NCI-H1417 treated with DMSO at 0.1 percent for 48 hours (cell line): ENCODE data around the gene ZNF701.
A peak's percentile ranks its signal among the peaks of the same experiment; 100 is the strongest.
"Not testable (repeated sequence)": the region's sequence is repeated elsewhere in the genome, so short reads cannot be mapped to it uniquely, and the experiment has no call there.

Experiments used
- DNase-seq: peaks from one replicate; lab custom pipeline; 2025; lab: John Stamatoyannopoulos, UW

The ZNF701 gene

GRCh38 chr19:52566588-52566987 is 3.5 kb upstream of the ZNF701 start:
- no peak for DNase-seq

GRCh38 chr19:52567921-52568320 is 2.2 kb upstream of the ZNF701 start:
- DNase-seq, result no peak

- DNase-seq, result not testable (repeated sequence)
These were observed 468 bp upstream of the ZNF701 start for GRCh38 chr19:52569638-52569999.

- DNase-seq, result no peak
These were observed 14.8 kb downstream of the ZNF701 start for GRCh38 chr19:52584736-52585440.

GRCh38 chr19:52585604-52586003 is 15.5 kb downstream of the ZNF701 start:
- no peak for DNase-seq

GRCh38 chr19:52590728-52591127 is 20.6 kb downstream of the ZNF701 start:
- DNase-seq, result no peak

- no peak for DNase-seq
These were observed 22.2 kb downstream of the ZNF701 start for GRCh38 chr19:52592301-52592700.

- not testable (repeated sequence) for DNase-seq
These were observed 23.4 kb downstream of the ZNF701 start for GRCh38 chr19:52593441-52593840.

- no peak for DNase-seq
These were observed 29.2 kb downstream of the ZNF701 start for GRCh38 chr19:52599241-52599640.

GRCh38 chr19:52600639-52601024 is 30.5 kb downstream of the ZNF701 start:
- DNase-seq, result no peak

- peak; percentile 35 for DNase-seq
These were observed 31.2 kb downstream of the ZNF701 start for GRCh38 chr19:52601025-52601973.

- DNase-seq, result not testable (repeated sequence)
These were observed 31.9 kb downstream of the ZNF701 start for GRCh38 chr19:52601974-52602366.

- DNase-seq, result no peak
These were observed 32.9 kb downstream of the ZNF701 start for GRCh38 chr19:52602941-52603340.

GRCh38 chr19:52603558-52604207 is 33.6 kb downstream of the ZNF701 start:
- no peak for DNase-seq

GRCh38 chr19:52613299-52613906 is 43.3 kb downstream of the ZNF701 start:
- no peak for DNase-seq

- DNase-seq, result no peak
These were observed 51.3 kb downstream of the ZNF701 start for GRCh38 chr19:52621376-52621775.

GRCh38 chr19:52622261-52622660 is 52.2 kb downstream of the ZNF701 start:
- DNase-seq, result no peak

GRCh38 chr19:52626915-52627314 is 56.8 kb downstream of the ZNF701 start:
- DNase-seq, result no peak

GRCh38 chr19:52627441-52627840 is 57.4 kb downstream of the ZNF701 start:
- DNase-seq, result not testable (repeated sequence)

GRCh38 chr19:52635786-52636570 is 65.9 kb downstream of the ZNF701 start:
- no peak for DNase-seq
